ENCODE results near the gene SDR9C7.

DNA sequence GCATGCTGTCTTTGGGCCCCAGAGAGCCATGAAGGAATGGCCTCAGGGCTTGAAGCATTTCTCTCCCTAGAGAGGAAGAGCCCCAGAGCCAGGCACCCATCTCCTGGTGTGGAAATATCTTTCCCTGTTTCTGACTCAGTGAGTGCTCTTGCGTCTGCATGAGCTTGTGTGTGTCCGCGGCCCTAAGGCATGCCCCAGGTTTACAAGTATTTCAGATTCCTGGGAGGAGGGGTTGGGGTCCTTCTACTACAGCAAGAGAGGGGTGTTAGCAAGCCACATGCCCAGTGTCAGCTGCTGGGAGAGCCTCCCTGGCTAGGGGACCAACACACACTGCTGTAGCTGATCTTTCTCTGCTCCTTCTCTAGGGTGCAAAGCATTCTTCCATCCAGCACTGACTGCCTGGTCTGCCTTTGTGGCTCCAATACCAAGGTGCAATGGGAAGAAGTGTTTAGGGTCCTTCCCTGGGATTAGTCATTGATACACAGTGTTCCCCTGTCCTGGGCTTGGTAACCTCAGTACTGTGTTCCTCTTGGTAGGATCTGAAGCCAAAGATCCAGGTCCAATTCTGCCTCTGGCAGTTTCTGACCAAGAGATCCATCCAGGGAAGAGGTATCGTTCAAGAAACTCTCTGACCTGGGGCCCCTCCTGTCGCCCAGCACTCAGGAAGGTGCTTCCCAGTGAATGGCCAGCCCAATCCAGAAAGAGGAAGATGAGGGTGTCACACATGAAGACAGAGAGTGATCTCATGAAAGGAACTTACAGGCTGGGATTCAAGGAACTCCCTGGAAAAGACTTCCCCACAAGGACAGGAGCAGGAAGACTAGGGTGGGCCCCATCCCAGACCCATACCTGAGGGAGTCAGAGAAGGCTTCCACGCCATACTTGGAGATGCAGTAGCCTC, 20.1 kb upstream of the SDR9C7 start:
- TF ChIP-seq, protein P1, sequence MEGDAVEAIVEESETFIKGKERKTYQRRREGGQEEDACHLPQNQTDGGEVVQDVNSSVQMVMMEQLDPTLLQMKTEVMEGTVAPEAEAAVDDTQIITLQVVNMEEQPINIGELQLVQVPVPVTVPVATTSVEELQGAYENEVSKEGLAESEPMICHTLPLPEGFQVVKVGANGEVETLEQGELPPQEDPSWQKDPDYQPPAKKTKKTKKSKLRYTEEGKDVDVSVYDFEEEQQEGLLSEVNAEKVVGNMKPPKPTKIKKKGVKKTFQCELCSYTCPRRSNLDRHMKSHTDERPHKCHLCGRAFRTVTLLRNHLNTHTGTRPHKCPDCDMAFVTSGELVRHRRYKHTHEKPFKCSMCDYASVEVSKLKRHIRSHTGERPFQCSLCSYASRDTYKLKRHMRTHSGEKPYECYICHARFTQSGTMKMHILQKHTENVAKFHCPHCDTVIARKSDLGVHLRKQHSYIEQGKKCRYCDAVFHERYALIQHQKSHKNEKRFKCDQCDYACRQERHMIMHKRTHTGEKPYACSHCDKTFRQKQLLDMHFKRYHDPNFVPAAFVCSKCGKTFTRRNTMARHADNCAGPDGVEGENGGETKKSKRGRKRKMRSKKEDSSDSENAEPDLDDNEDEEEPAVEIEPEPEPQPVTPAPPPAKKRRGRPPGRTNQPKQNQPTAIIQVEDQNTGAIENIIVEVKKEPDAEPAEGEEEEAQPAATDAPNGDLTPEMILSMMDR (IDR thresholded peaks at IDR 0.05): no peak
- TF ChIP-seq POLR2A (IDR thresholded peaks at IDR 0.05): no peak
